ENCODE data around the gene PRICKLE4. TPM values are rescaled to one million over a fixed set of nuclear protein-coding genes. Genes with fewer than 3 reads are reported as not detected.

PRICKLE4 gene
- total RNA-seq, 4 donors from 2014 or later = 2.1 to 5.8 (median 4.1) TPM

DNA sequence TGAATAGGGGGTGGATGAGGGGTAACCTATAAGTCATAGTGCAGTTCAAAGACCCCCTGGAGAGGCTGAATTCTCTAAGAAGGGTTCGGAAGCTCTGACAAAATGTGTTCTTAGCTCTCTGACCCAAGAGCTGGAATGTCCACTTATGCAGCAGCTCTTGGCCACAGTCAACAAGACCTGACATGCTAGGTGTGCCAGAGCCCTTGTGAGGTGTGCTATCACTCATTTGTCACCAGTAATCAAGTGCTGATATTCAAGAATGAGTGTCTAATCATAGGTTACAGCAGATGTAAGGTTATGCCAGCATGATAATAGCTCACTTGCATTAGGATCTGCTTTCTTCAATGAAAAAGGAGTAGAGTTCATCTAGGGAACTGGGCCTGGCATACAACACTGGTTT lies 35.0 kb downstream of the PRICKLE4 start:
- TF ChIP-seq POLR2A (IDR thresholded peaks at IDR 0.05; ENCODE audit: low read depth) (no peak), POLR2AphosphoS5 (IDR thresholded peaks at IDR 0.05) (no peak), CTCF (IDR thresholded peaks at IDR 0.05) (no peak), EP300 (IDR thresholded peaks at IDR 0.05) (no peak)
- no peaks in the 10 kb centered on the region for H3K36me3 ChIP-seq
- no peak for DNase-seq (ENCODE audit: extremely low spot score)
- H3K4me3 ChIP-seq = no peak overlapping the region
- no peak overlapping the region for H3K27ac ChIP-seq (replicated peaks in 1 of 4)
- no peaks in the 10 kb centered on the region for H3K4me1 ChIP-seq
- intact Hi-C loops (cut with DNase I) = no loop called here
- WGBS = 80% methylated on average over 1 of the region's 1 CpG
- no peaks in the 10 kb centered on the region for H3K9me3 ChIP-seq
- no peaks in the 10 kb centered on the region for H3K27me3 ChIP-seq

DNA sequence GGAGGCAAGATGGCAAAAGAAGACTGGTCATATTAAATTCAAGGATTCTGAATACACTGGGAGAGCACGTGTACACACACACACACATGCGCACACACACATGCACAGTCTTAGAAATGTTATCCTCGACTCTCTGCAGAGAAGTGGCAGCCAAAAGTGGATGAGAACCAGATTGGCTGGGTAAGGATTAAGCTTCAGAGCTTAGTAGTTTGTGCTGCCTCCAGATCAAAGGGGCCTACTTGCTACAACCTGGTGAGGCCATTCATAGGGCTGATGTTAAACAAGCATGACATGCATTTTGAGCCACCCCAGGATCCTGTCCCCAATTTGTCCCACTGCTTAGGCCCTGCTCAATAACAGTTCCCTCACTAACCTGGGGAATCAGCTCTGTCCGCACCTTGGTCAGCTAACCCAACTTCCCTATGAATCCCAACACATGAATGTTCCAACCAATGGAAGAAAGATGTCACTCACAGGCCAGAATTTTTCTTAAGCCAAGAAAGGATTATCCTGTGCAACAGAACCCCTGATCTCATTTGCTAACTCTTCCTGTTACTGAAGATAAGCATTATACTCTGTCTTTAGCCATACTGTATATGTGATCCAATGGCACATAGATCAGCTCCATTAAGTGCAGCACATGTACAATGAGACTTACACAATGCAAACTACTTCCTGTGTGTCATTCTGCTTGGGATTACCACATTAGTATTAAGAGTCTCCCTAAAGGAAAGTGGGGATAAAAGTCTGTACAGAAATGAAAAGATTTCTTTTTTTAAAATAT lies 37.9 kb downstream of the PRICKLE4 start:
- Histone ChIP-seq H3K27me3 (no peaks in the 10 kb centered on the region), H3K9me3 (no peaks in the 10 kb centered on the region), H3K4me1 (no peaks in the 10 kb centered on the region), H3K4me3 (no peak overlapping the region), H3K36me3 (peaks cover 0 to 5% (median 0%) of the 10 kb centered on the region in 4 donors), H3K27ac (replicated peaks in 1 of 4) (no peak overlapping the region)
- no peak for DNase-seq (ENCODE audit: extremely low spot score)
- intact Hi-C loops (cut with DNase I) = no loop called here
- TF ChIP-seq CTCF (IDR thresholded peaks at IDR 0.05) = no peak
- WGBS = 74% methylated on average over 4 of the region's 4 CpGs

DNA sequence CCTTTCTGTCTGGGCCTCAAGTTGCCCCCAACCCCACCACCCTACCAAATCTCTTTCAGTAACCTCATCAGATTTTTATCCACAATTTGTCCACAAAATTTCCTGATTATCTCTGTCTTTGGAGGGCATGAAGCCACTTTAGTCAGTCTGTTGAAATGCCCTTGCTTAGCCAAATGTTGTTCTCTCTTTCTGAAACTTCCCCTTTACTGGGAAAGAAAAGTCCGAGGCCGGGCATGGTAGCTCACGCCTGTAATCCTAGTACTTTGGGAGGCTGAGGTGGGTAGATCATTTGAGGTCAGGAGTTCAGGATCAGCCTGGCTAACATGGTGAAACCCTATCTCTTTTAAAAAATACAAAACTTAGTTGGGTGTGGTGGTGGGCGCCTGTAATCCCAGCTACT lies 40.7 kb downstream of the PRICKLE4 start:
- H3K9me3 ChIP-seq = no peaks in the 10 kb centered on the region
- no peak overlapping the region for H3K27ac ChIP-seq (replicated peaks in 1 of 4)
- H3K4me1 ChIP-seq = no peaks in the 10 kb centered on the region
- intact Hi-C loops (cut with DNase I) = no loop called here
- H3K4me3 ChIP-seq = no peak overlapping the region
- 87% methylated on average over 4 of the region's 4 CpGs for WGBS
- DNase-seq (ENCODE audit: extremely low spot score) = no peak
- TF ChIP-seq POLR2AphosphoS5 (IDR thresholded peaks at IDR 0.05) (no peak), CTCF (IDR thresholded peaks at IDR 0.05) (no peak), EP300 (IDR thresholded peaks at IDR 0.05) (no peak), POLR2A (IDR thresholded peaks at IDR 0.05; ENCODE audit: low read depth) (no peak)
- H3K36me3 ChIP-seq = peaks cover 0 to 5% (median 0%) of the 10 kb centered on the region in 4 donors
- no peaks in the 10 kb centered on the region for H3K27me3 ChIP-seq

- WGBS = 100% methylated on average over 1 of the region's 1 CpG
Observed at GRCh38 chr6:41822021-41822420, 41.4 kb downstream of the PRICKLE4 start.

More at GRCh38 chr6:41822021-41822420, 41.4 kb downstream of the PRICKLE4 start:
- H3K36me3 ChIP-seq = peaks cover 0 to 5% (median 0%) of the 10 kb centered on the region in 4 donors
- DNase-seq (ENCODE audit: extremely low spot score) = no peak
- no peaks in the 10 kb centered on the region for H3K9me3 ChIP-seq
- H3K27ac ChIP-seq (replicated peaks in 1 of 4) = no peak overlapping the region
- no peak overlapping the region for H3K4me3 ChIP-seq
- no peaks in the 10 kb centered on the region for H3K27me3 ChIP-seq
- no peaks in the 10 kb centered on the region for H3K4me1 ChIP-seq
- no peak for TF ChIP-seq POLR2AphosphoS5 (IDR thresholded peaks at IDR 0.05)
- TF ChIP-seq CTCF (IDR thresholded peaks at IDR 0.05) = no peak
- no peak for TF ChIP-seq POLR2A (IDR thresholded peaks at IDR 0.05; ENCODE audit: low read depth)
- TF ChIP-seq EP300 (IDR thresholded peaks at IDR 0.05) = no peak
- intact Hi-C loops (cut with DNase I) = no loop called here
